Vagina (tissue), 2 donors: ENCODE data around the gene PPP4R4. TPM values are rescaled to one million over a fixed set of nuclear protein-coding genes. Genes with fewer than 3 reads are reported as not detected.

Experiments
- DNase-seq, 2 donors: peaks; one replicate each; pipeline ENCODE4 v3.0.0-alpha.2; 2017; ENCODE audit errors: extremely low spot score in 2 of 2
- H3K27ac ChIP-seq: fragments of 200-600 bp; sonication (generic); one replicate; pipeline ENCODE4 v1.5.1; 2019
- H3K27me3 ChIP-seq: fragments of 200-600 bp; sonication (generic); one replicate; pipeline ENCODE4 v1.5.1; 2019
- H3K36me3 ChIP-seq, 2 donors: fragments of 200-600 bp; sonication (generic); one replicate each; pipeline ENCODE4 v1.5.1; 2017 to 2019
- H3K4me1 ChIP-seq: fragments of 200-600 bp; sonication (generic); one replicate; pipeline ENCODE4 v1.5.1; 2019
- H3K4me3 ChIP-seq, 2 donors: fragments of 200-600 bp; sonication (generic); 1 replicate in 1 of 2; 2 replicates in 1 of 2; pipeline ENCODE4 v1.5.1; 2016 to 2019
- H3K9me3 ChIP-seq: fragments of 200-600 bp; sonication (generic); one replicate; pipeline ENCODE4 v1.5.1; 2019
- POLR2A ChIP-seq, 2 donors: fragments of 450-650 bp; IDR thresholded peaks; one replicate each; pipeline ENCODE4 v1.6.1; 2017; ENCODE audit warnings: antibody characterized with exemption in 2 of 2, mild to moderate bottlenecking in 2 of 2, moderate library complexity in 2 of 2
- POLR2AphosphoS5 ChIP-seq, 2 donors: sonication (generic); formaldehyde crosslinking; IDR thresholded peaks; one replicate each; pipeline ENCODE4 v1.9.0; 2017; ENCODE audit warnings: antibody characterized with exemption in 2 of 2, mild to moderate bottlenecking in 2 of 2, low read depth in 1 of 2; ENCODE audit not compliant: insufficient read depth in 1 of 2
- intact Hi-C: fragments of 100-400 bp; cut with DNase I; formaldehyde crosslinking; loops from one replicate; pipeline ENCODE4 v1.15.1; 2023
- total RNA-seq: library from RNA; depleted of rRNA; stranded (reverse); fragments of >200 nt; gene quantifications from one replicate; pipeline ENCODE4 v1.2.3, GENCODE V29; 2016
- TF ChIP-seq, protein P1 (sequence below), 3 experiments: fragments of 450-650 bp in 2 of 3; fragments of 200-600 bp in 1 of 3; sonication (generic) in 1 of 3; IDR thresholded peaks; one replicate each; pipeline ENCODE4 v1.5.1; 2017 to 2019; ENCODE audit warnings: antibody characterized with exemption in 3 of 3, mild to moderate bottlenecking in 2 of 3, moderate library complexity in 2 of 3

PPP4R4 gene
- total RNA-seq, 1 donor from 2014 or later, result 6.1 TPM

DNA sequence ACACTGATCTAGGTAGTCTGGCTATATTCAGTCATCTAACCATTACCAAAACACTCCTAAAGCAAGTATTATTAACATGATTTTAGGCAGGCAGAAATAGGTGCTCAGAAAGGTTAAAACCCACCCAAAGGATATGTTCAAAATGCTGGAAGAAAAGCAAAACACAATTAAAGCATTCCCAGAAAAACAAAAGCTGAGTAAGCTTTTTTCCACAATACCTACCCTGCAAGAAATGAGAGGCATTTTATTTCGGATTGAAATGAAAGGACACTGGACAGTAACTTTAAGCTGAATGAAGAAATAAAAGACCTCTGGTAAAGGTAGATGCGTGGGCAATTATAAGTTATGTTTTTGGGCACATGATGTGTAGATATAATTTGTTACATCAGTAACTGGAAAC is 140.8 kb downstream of the PPP4R4 start:
- DNase-seq, result no peak
- H3K4me3 ChIP-seq, result no peak overlapping the region
- no peaks in the 10 kb centered on the region for H3K9me3 ChIP-seq
- H3K36me3 ChIP-seq, result no peaks in the 10 kb centered on the region
- no peaks in the 10 kb centered on the region for H3K27me3 ChIP-seq
- H3K4me1 ChIP-seq, result peaks cover 19% of the 10 kb centered on the region
- intact Hi-C loops, result no loop called here
- H3K27ac ChIP-seq, result no peak overlapping the region
- no peak for TF ChIP-seq POLR2AphosphoS5 (IDR thresholded peaks at IDR 0.05; ENCODE audit: insufficient read depth in 1 of 2, low read depth in 1 of 2)
- TF ChIP-seq, protein P1, sequence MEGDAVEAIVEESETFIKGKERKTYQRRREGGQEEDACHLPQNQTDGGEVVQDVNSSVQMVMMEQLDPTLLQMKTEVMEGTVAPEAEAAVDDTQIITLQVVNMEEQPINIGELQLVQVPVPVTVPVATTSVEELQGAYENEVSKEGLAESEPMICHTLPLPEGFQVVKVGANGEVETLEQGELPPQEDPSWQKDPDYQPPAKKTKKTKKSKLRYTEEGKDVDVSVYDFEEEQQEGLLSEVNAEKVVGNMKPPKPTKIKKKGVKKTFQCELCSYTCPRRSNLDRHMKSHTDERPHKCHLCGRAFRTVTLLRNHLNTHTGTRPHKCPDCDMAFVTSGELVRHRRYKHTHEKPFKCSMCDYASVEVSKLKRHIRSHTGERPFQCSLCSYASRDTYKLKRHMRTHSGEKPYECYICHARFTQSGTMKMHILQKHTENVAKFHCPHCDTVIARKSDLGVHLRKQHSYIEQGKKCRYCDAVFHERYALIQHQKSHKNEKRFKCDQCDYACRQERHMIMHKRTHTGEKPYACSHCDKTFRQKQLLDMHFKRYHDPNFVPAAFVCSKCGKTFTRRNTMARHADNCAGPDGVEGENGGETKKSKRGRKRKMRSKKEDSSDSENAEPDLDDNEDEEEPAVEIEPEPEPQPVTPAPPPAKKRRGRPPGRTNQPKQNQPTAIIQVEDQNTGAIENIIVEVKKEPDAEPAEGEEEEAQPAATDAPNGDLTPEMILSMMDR (IDR thresholded peaks at IDR 0.05), result no peak
- no peak for TF ChIP-seq POLR2A (IDR thresholded peaks at IDR 0.05)

DNA sequence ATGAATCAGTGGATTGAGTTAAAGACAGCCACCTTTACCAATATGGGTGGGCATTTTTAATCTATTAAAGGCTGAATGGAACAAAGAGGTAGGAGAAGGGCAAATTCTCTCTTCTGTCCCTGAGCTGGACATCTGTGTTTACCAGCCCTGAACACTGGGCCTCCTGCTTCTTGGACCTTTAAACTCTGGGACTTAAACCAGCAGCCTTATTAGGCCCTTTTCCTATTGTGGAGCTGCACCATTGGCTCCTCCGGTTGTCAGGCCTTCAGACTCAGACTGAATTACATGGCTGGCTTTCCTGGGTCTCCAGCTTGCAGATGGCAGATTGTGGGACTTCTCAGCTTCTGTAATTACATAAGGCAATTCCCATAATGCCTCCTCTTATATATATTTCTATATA is 142.6 kb downstream of the PPP4R4 start:
- peak in 1 of 2 donors; percentile 72 for DNase-seq
- H3K4me3 ChIP-seq, result no peak overlapping the region
- TF ChIP-seq, protein P1 (IDR thresholded peaks at IDR 0.05), result no peak
- TF ChIP-seq POLR2AphosphoS5 (IDR thresholded peaks at IDR 0.05; ENCODE audit: insufficient read depth in 1 of 2, low read depth in 1 of 2) (no peak), POLR2A (IDR thresholded peaks at IDR 0.05) (no peak)
- H3K4me1 ChIP-seq, result peaks cover 19% of the 10 kb centered on the region
- H3K9me3 ChIP-seq, result no peaks in the 10 kb centered on the region
- no peaks in the 10 kb centered on the region for H3K27me3 ChIP-seq
- H3K36me3 ChIP-seq, result no peaks in the 10 kb centered on the region
- intact Hi-C loops, result no loop called here
- H3K27ac ChIP-seq, result peak overlapping the region; percentile 78

DNA sequence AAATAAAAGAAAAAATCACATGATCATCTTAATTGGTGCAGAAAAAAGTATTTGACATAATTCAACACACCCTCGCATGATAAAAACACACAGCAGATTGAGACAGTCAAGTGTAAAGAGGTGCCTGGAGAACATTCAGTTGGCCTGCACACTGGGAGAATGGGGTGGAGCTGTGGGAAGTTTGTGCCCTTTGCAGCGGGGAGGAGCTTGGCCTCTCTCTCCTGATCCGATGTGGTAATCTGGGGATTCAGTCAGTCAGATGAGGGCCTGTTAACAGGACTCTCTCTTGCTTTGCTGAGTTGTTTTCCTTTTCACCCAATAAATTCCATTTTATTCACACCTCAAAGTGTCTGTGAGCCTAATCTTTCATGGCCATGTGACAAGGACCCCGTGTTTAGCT is 143.1 kb downstream of the PPP4R4 start:
- Histone ChIP-seq H3K4me1 (peaks cover 19% of the 10 kb centered on the region), H3K27ac (peak overlapping the region; percentile 78), H3K9me3 (no peaks in the 10 kb centered on the region), H3K36me3 (no peaks in the 10 kb centered on the region), H3K27me3 (no peaks in the 10 kb centered on the region), H3K4me3 (no peak overlapping the region)
- TF ChIP-seq, protein P1 (IDR thresholded peaks at IDR 0.05), result no peak
- TF ChIP-seq POLR2A (IDR thresholded peaks at IDR 0.05) (no peak), POLR2AphosphoS5 (IDR thresholded peaks at IDR 0.05; ENCODE audit: insufficient read depth in 1 of 2, low read depth in 1 of 2) (peak; percentile 19 to 66)
- peak in 1 of 2 donors; percentile 86 for DNase-seq
- intact Hi-C loops, result no loop called here

DNA sequence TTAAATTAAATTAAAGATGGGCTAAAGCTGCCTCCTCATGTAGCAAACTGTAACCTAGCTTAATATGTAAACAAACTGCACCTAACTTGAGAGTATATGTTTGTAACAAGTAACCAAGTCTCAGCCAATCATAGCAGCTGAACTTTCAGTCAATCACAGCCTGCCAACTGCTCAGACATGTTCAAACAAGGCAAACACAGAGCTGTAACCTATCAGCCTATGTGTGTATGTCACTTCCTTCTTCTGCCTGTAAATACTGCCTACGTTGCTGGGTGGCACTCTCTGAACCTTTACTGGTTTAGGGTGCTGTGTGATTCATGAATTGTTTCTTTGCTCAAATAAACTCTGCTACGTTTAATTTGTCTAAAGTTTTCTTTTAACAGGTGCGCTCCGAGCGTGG is 146.1 kb downstream of the PPP4R4 start:
- Histone ChIP-seq H3K27me3 (no peaks in the 10 kb centered on the region), H3K36me3 (no peaks in the 10 kb centered on the region), H3K4me1 (peaks cover 7% of the 10 kb centered on the region), H3K27ac (peak overlapping the region; percentile 68), H3K9me3 (no peaks in the 10 kb centered on the region), H3K4me3 (no peak overlapping the region)
- no peak for DNase-seq
- intact Hi-C loops, result no loop called here
- TF ChIP-seq, protein P1 (IDR thresholded peaks at IDR 0.05), result no peak
- no peak for TF ChIP-seq POLR2A (IDR thresholded peaks at IDR 0.05)
- peak in 1 of 2 donors; percentile 81 for TF ChIP-seq POLR2AphosphoS5 (IDR thresholded peaks at IDR 0.05; ENCODE audit: insufficient read depth in 1 of 2, low read depth in 1 of 2)

DNA sequence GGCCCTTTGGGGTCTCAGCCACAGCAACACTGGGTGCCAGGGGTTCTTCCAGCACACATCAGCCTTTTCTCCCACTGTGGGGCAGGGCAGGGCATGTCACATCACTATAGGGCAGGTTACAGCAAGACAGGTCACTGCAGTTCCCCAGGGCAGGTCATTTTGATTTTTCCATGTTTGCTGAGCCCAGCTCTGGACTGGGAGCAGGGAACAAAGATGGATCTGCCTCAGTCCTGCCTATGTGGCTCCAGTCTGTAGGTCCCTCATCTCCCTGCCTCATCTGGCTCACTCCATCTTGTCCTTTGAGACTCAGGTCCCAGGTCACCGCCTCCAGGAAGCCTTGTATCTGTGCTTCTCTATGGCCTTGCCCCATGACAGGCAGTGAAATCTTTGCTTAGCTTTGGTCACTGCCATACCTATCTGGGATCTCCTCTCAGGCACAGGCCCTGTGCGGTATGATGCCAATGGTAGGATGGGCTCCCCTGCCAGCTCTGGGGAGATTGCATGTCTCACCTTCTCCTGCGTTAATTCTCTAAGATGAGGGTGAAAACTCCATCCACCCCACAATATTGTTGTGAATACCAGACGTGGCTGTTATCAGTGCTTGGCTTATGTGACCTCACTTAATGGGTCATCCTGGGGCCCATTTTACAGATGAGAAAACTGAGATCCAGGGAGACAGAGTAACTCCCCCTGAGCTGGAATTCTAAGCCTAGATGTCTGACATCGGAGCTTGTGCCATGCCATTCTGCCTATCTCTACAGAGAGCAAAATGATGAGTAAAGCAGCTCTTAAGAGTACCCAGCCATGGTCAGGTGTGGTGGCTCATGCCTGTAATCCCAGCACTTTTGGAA is 147.5 kb downstream of the PPP4R4 start:
- H3K9me3 ChIP-seq, result no peaks in the 10 kb centered on the region
- peak overlapping the region; percentile 68 for H3K27ac ChIP-seq
- DNase-seq, result no peak
- intact Hi-C loops, result no loop called here
- no peak overlapping the region for H3K4me3 ChIP-seq
- H3K36me3 ChIP-seq, result no peaks in the 10 kb centered on the region
- peaks cover 4% of the 10 kb centered on the region for H3K4me1 ChIP-seq
- no peaks in the 10 kb centered on the region for H3K27me3 ChIP-seq
- no peak for TF ChIP-seq POLR2AphosphoS5 (IDR thresholded peaks at IDR 0.05; ENCODE audit: insufficient read depth in 1 of 2, low read depth in 1 of 2)
- no peak for TF ChIP-seq POLR2A (IDR thresholded peaks at IDR 0.05)
- TF ChIP-seq, protein P1 (IDR thresholded peaks at IDR 0.05), result no peak
